ENCODE measurements around the gene KDM7A. TPM values are rescaled to one million over a fixed set of nuclear protein-coding genes. Genes with fewer than 3 reads are reported as not detected.
A peak's percentile ranks its signal among the peaks of the same experiment; 100 is the strongest.

KDM7A gene
- total and polyA plus RNA-seq, 9 of the 15 experiments (the other 6 are each of a cell fraction or from before 2014, with no cell fraction given): 0.90 to 8.4 (median 7.0) TPM

DNA sequence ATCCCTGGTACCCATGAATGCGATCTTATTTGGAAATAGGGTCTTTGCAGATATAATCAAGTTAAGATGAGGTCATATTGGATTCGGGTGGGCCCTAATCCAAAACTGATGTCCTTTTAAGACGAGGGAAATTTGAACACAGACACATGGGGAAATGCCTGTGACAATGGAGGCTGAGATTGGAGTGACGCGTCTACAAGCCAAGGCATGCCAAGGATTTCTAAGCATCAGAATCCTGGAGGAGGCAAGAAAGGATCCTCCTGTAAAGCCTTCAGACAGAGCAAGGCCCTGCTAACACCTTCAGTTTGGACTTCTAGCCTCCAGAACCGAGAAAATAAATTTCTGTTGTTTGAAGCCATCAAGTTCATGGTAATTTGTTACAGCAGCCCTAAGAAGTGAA lies 132.5 kb downstream of the KDM7A start:
- Histone ChIP-seq H3K4me1 (replicated peaks in 1 of 2; ENCODE audit: control insufficient read depth in 2 of 2, insufficient read depth in 2 of 2, low read length in 2 of 2) (no peaks in the 10 kb centered on the region; a peak in 1 of 5 replicates), H3K36me3 (ENCODE audit: control insufficient read depth, insufficient read depth, low read length) (peaks cover 32% of the 10 kb centered on the region), H3K9ac (ENCODE audit: insufficient read depth in 1 of 2, low read depth in 2 of 2, low read length in 2 of 2) (no peak overlapping the region), H3K27me3 (ENCODE audit: control insufficient read depth in 2 of 2, insufficient read depth in 2 of 2, low read length in 2 of 2) (no peaks in the 10 kb centered on the region), H3K9me3 (replicated peaks; ENCODE audit: control insufficient read depth, insufficient read depth, low read depth, low read length) (no peaks in the 10 kb centered on the region), H2AFZ (ENCODE audit: low read depth, low read length) (no peak overlapping the region), H3K27ac (ENCODE audit: extremely low read depth, low read depth, low read length) (no peak overlapping the region), H3K79me2 (ENCODE audit: control insufficient read depth, insufficient read depth, low read length) (no peaks in the 10 kb centered on the region), H4K20me1 (replicated peaks; ENCODE audit: control insufficient read depth, insufficient read depth, low read length) (no peaks in the 10 kb centered on the region), H3K4me2 (ENCODE audit: insufficient read depth, low read length) (no peak overlapping the region), H3K9me1 (ENCODE audit: control insufficient read depth, insufficient read depth, low read length) (no peaks in the 10 kb centered on the region), H3K4me3 (no peak overlapping the region)
- no peak for DNase-seq (ENCODE audit: extremely low read depth in 1 of 4, low spot score in 3 of 4)
- intact Hi-C loops (cut with micrococcal nuclease): no loop called here
- FAIRE-seq: peak; percentile 60
- ChIA-PET CTCF (ENCODE audit: low intra/inter-chr PET ratio) (no interaction called here), POLR2A (interaction anchor here (1.6 kb wide), 1 partner anchor 16 kb away, joined by 5 read pairs; no protein-coding TSS in a partner anchor)
- no peak for ATAC-seq
- in situ Hi-C loops (cut with MboI): no loop called here
- no TSS peak for BruUV-seq (replicated peaks)
- no peak for TF ChIP-seq NRF1 (conservative IDR thresholded peaks at IDR 0.05 in 1 of 2, IDR thresholded peaks at IDR 0.05 in 1 of 2)
- no peak for TF ChIP-seq SREBF2 (CRISPR knock-in tag; IDR thresholded peaks at IDR 0.05)
- TF ChIP-seq, protein P1, sequence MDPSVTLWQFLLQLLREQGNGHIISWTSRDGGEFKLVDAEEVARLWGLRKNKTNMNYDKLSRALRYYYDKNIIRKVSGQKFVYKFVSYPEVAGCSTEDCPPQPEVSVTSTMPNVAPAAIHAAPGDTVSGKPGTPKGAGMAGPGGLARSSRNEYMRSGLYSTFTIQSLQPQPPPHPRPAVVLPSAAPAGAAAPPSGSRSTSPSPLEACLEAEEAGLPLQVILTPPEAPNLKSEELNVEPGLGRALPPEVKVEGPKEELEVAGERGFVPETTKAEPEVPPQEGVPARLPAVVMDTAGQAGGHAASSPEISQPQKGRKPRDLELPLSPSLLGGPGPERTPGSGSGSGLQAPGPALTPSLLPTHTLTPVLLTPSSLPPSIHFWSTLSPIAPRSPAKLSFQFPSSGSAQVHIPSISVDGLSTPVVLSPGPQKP (CRISPR knock-in tag; IDR thresholded peaks at IDR 0.05): no peak
- TF ChIP-seq TEAD2 (tag; IDR thresholded peaks at IDR 0.05): no peak
- TF ChIP-seq, protein P2, sequence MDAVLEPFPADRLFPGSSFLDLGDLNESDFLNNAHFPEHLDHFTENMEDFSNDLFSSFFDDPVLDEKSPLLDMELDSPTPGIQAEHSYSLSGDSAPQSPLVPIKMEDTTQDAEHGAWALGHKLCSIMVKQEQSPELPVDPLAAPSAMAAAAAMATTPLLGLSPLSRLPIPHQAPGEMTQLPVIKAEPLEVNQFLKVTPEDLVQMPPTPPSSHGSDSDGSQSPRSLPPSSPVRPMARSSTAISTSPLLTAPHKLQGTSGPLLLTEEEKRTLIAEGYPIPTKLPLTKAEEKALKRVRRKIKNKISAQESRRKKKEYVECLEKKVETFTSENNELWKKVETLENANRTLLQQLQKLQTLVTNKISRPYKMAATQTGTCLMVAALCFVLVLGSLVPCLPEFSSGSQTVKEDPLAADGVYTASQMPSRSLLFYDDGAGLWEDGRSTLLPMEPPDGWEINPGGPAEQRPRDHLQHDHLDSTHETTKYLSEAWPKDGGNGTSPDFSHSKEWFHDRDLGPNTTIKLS (IDR thresholded peaks at IDR 0.05; ENCODE audit: borderline replicate concordance, low read depth): no peak
- WGBS (ENCODE audit: insufficient coverage, low coverage, missing lambda C conversion rate): 75% methylated on average over 6 of the region's 6 CpGs

Measured in K562 (cell line).